GM21526 (cell line): ENCODE results near the gene MRPL50.

ENCODE experiments used
- ATAC-seq: cut with Tn5 transposase; IDR thresholded peaks from one replicate; pipeline ENCODE4 v1.9.1; 2021; ENCODE audit warnings: moderate library complexity; ENCODE audit not compliant: unreplicated experiment, low FRiP score

MRPL50 gene

GRCh38 chr9:101350285-101350684, 48.1 kb downstream of the MRPL50 start:
- ATAC-seq: no peak

DNA sequence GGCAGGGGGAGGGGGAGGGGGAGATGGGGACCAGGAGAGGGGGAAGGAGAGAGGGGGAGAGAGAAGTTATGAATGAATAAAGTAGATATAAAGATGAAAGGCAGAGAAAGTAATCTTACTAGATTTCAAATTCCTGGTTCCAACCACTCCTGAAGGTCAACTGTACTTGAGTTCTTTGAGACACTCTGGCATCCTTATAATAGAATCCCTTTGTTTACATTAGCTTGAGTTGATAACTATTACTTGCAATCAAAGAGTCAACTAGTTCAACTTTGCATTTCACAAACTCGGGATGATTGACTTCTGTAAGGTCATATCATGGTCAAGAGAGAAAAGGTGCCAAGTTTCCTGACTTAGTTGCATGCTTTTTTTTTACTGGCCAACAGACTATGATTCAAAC, 55.8 kb downstream of the MRPL50 start:
- ATAC-seq: no peak

- ATAC-seq: no peak
Observed at GRCh38 chr9:101341958-101342357, 56.5 kb downstream of the MRPL50 start.
